ENCODE results near the gene SYCE1L.

The SYCE1L gene

DNA sequence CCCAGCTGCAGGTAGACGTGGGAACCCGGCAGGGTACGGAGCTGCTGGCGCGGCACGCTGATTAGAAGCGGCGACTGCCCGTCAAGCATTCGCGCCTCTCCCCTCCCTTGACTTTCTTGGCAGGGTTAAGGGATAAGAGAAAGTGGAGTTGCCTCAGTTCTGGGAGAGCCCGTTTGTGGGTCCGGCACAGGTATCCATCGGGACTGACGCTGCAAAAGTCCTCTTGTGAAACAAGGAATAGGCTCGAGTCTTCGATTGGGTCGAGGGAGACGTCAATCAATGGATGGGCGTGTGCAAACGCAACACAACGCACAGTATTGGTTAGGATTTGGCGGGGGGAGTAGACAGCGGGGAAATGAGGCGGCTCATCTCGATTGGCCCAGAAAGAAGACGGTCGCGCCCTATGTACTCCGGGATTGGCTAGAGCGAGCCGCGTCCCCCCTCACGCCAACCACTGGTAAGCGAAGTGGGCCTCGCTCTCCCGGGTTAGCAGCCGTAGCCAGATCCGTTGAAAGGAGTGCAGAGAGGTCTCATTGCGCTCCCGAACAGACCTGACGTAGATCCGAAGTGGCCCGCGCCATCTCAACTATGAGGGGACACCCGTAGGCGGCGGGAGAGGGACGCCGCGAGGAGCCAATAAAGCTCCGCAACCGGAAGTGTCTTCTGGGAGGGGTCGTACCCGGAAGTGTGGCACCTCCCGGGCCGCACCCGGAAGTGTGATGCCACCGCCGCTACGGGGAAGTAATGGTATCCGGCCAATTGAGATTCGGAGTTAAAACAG is 8.5 kb upstream of the SYCE1L start, which contains the start of gene MON1B (continued):
- no peak for TF ChIP-seq CTCF (tag by site-specific recombination; IDR thresholded peaks at IDR 0.05)
- TF ChIP-seq ZNF133 (tag by site-specific recombination; IDR thresholded peaks at IDR 0.05), result no peak
- TF ChIP-seq ZNF175 (tag by site-specific recombination; IDR thresholded peaks at IDR 0.05), result no peak
- TF ChIP-seq ZNF248 (tag by site-specific recombination; IDR thresholded peaks at IDR 0.05), result no peak
- TF ChIP-seq TSHZ1 (tag by site-specific recombination; IDR thresholded peaks at IDR 0.05; ENCODE audit: borderline replicate concordance), result no peak
- TF ChIP-seq ZNF311 (tag by site-specific recombination; IDR thresholded peaks at IDR 0.05; ENCODE audit: borderline replicate concordance), result no peak
- no peak; the same call in 1 of the 2 replicates for TF ChIP-seq ZFHX2 (tag by site-specific recombination; conservative IDR thresholded peaks at IDR 0.05)
- TF ChIP-seq ZIC2 (tag by site-specific recombination; IDR thresholded peaks at IDR 0.05), result no peak
- no peak for TF ChIP-seq REST (tag by site-specific recombination; IDR thresholded peaks at IDR 0.05)
- TF ChIP-seq ZNF366 (tag by site-specific recombination; conservative IDR thresholded peaks at IDR 0.05), result no peak
- no peak for TF ChIP-seq ZNF837 (tag by site-specific recombination; IDR thresholded peaks at IDR 0.05)
- TF ChIP-seq GFI1B (tag by site-specific recombination; IDR thresholded peaks at IDR 0.05), result no peak
- no peak for TF ChIP-seq ZSCAN23 (tag by site-specific recombination; IDR thresholded peaks at IDR 0.05)
- 0 out of 2 replicates have a peak, but pooled peaks have one; percentile 17 for TF ChIP-seq ZNF2 (tag by site-specific recombination; IDR thresholded peaks at IDR 0.05)
- no peak for TF ChIP-seq ZBTB1 (tag by site-specific recombination; IDR thresholded peaks at IDR 0.05)
- no peak for TF ChIP-seq HOXC10 (CRISPR knock-in tag; IDR thresholded peaks at IDR 0.05)
- TF ChIP-seq ZNF501 (tag by site-specific recombination; IDR thresholded peaks at IDR 0.05), result no peak
- TF ChIP-seq, protein P1, sequence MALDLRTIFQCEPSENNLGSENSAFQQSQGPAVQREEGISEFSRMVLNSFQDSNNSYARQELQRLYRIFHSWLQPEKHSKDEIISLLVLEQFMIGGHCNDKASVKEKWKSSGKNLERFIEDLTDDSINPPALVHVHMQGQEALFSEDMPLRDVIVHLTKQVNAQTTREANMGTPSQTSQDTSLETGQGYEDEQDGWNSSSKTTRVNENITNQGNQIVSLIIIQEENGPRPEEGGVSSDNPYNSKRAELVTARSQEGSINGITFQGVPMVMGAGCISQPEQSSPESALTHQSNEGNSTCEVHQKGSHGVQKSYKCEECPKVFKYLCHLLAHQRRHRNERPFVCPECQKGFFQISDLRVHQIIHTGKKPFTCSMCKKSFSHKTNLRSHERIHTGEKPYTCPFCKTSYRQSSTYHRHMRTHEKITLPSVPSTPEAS (tag by site-specific recombination; IDR thresholded peaks at IDR 0.05), result no peak
- no peak for TF ChIP-seq ZNF623 (tag by site-specific recombination; IDR thresholded peaks at IDR 0.05)
- no peak for TF ChIP-seq ZFP3 (tag by site-specific recombination; IDR thresholded peaks at IDR 0.05; ENCODE audit: low read depth)
- no peak for TF ChIP-seq ZNF514 (tag by site-specific recombination; IDR thresholded peaks at IDR 0.05)
- peak; percentile 36 for TF ChIP-seq ZBTB26 (tag by site-specific recombination; optimal IDR thresholded peaks at IDR 0.05)
- TF ChIP-seq ZNF600 (tag by site-specific recombination; IDR thresholded peaks at IDR 0.05), result 0 out of 2 replicates have a peak, but pooled peaks have one; percentile 68
- no peak for TF ChIP-seq ZNF707 (tag by site-specific recombination; IDR thresholded peaks at IDR 0.05)
- TF ChIP-seq ZNF830 (tag by site-specific recombination; IDR thresholded peaks at IDR 0.05; ENCODE audit: low read depth), result no peak
- peak; percentile 43; the same call in 1 of the 2 replicates for TF ChIP-seq KLF1 (tag by site-specific recombination; IDR thresholded peaks at IDR 0.05)
- peak; percentile 81; the same call in 1 of the 2 replicates for TF ChIP-seq ZBTB48 (tag by site-specific recombination; IDR thresholded peaks at IDR 0.05)
- TF ChIP-seq SCRT1 (tag by site-specific recombination; IDR thresholded peaks at IDR 0.05; ENCODE audit: borderline replicate concordance), result no peak; the same call in 1 of the 2 replicates
- peak; percentile 60 for TF ChIP-seq ZEB2 (tag by site-specific recombination; IDR thresholded peaks at IDR 0.05)
- no peak for TF ChIP-seq ZNF701 (tag by site-specific recombination; IDR thresholded peaks at IDR 0.05)
